HCT116 (cell line): ENCODE results near the gene PHLDA1. TPM values are rescaled to one million over a fixed set of nuclear protein-coding genes. Genes with fewer than 3 reads are reported as not detected.

Source experiments
- ATAC-seq: fragments of 200-7000 bp; cut with Tn5 transposase; 2 replicates; pipeline ENCODE4 v1.9.1; 2020; ENCODE audit warnings: mild to moderate bottlenecking, moderate library complexity
- BruUV-seq: library from RNA; stranded (reverse); fragments of 400-500 nt; replicated peaks from 2 replicates; lab custom pipeline; 2021; lab: Mats Ljungman, UMichigan
- CTCF ChIA-PET: fragments of 300-600 bp; sonication (Branson Sonifier 250); formaldehyde crosslinking; loops from one replicate; lab custom pipeline; 2021; ENCODE audit warnings: antibody characterized with exemption; lab: Charles Lee
- POLR2A ChIA-PET: fragments of 300-600, 350-600 bp; sonication (Branson Sonifier 250); formaldehyde crosslinking; loops from one replicate; lab custom pipeline; 2021; ENCODE audit warnings: antibody characterized with exemption; lab: Charles Lee
- RAD21 ChIA-PET, 2 experiments: fragments of 300-600 bp; sonication (Branson Sonifier 250); formaldehyde crosslinking; loops; one replicate each; lab custom pipeline; 2023; ENCODE audit warnings: low total read pairs in 2 of 2; ENCODE audit not compliant: uncharacterized antibody in 2 of 2, unreplicated experiment in 2 of 2, low non-redundant PET in 1 of 2; lab: Charles Lee
- DNase-seq: peaks from one replicate; pipeline ENCODE4 v3.0.0-alpha.2; 2010; ENCODE audit warnings: low read depth, low spot score
- H2AFZ ChIP-seq: fragments of 200-600 bp; shearing (Covaris generic), sonication (generic); 2 replicates; pipeline ENCODE4 v1.6.1; 2017; ENCODE audit warnings: low read depth, mixed run types, mixed read lengths, antibody characterized with exemption, low read length; ENCODE audit not compliant: poor library complexity, severe bottlenecking
- H3K27ac ChIP-seq: 2 replicates; pipeline ENCODE4 v1.5.1; 2012; ENCODE audit warnings: low read depth, low read length
- H3K27me3 ChIP-seq: fragments of 200-600 bp; sonication (generic); 2 replicates; pipeline ENCODE4 v1.6.1; 2016; ENCODE audit warnings: mixed run types, low read length, mixed read lengths; ENCODE audit not compliant: insufficient read depth
- H3K36me3 ChIP-seq, 2 experiments: fragments of 200-500 bp in 1 of 2; fragments of 200-600 bp in 1 of 2; sonication (Bioruptor generic) in 1 of 2; sonication (generic) in 1 of 2; 2 replicates each; pipeline versions ENCODE4 v1.5.1 to v1.6.1; 2014 to 2016; ENCODE audit warnings: low read length in 2 of 2, inconsistent platforms in 1 of 2, mixed read lengths in 1 of 2, mixed run types in 1 of 2; ENCODE audit not compliant: insufficient read depth in 2 of 2, control insufficient read depth in 1 of 2
- H3K4me1 ChIP-seq, 2 experiments: fragments of 200-600 bp in 1 of 2; sonication (generic) in 1 of 2; 2 replicates each; pipeline versions ENCODE4 v1.5.1 to v1.6.1; 2012 to 2017; ENCODE audit warnings: low read length in 2 of 2, inconsistent platforms in 1 of 2, mild to moderate bottlenecking in 1 of 2, mixed read lengths in 1 of 2, mixed run types in 1 of 2, moderate library complexity in 1 of 2; ENCODE audit not compliant: insufficient read depth in 2 of 2, control insufficient read depth in 1 of 2
- H3K4me2 ChIP-seq: fragments of 200-600 bp; sonication (generic); 2 replicates; pipeline ENCODE4 v1.6.1; 2017; ENCODE audit warnings: mixed run types, low read length, mixed read lengths
- H3K4me3 ChIP-seq, 2 experiments: fragments of 200-600 bp in 1 of 2; sonication (generic) in 1 of 2; replicated peaks in 1 of 2; 2 replicates each; pipeline ENCODE4 v1.5.1; 2011 to 2016; ENCODE audit warnings: low read length in 2 of 2, control low read depth in 1 of 2, low read depth in 1 of 2, mild to moderate bottlenecking in 1 of 2, mixed read lengths in 1 of 2, mixed run types in 1 of 2
- H3K79me2 ChIP-seq: fragments of 200-600 bp; sonication (generic); 2 replicates; pipeline ENCODE4 v1.6.1; 2017; ENCODE audit warnings: mild to moderate bottlenecking, mixed run types, low read length, moderate library complexity, mixed read lengths; ENCODE audit not compliant: insufficient read depth
- H3K9ac ChIP-seq: fragments of 200-600 bp; sonication (generic); 2 replicates; pipeline ENCODE4 v1.6.1; 2016; ENCODE audit warnings: low read length, mixed read lengths
- H3K9me2 ChIP-seq: fragments of 200-600 bp; sonication (generic), shearing (Covaris generic); 2 replicates; pipeline ENCODE4 v1.6.1; 2017; ENCODE audit warnings: mixed run types, mild to moderate bottlenecking, moderate library complexity; ENCODE audit not compliant: insufficient read depth
- H3K9me3 ChIP-seq, 2 experiments: fragments of 200-500 bp in 1 of 2; fragments of 200-600 bp in 1 of 2; sonication (Bioruptor generic) in 1 of 2; sonication (generic) in 1 of 2; 2 replicates each; pipeline ENCODE4 v1.6.1; 2014 to 2017; ENCODE audit warnings: low read length in 2 of 2, mixed read lengths in 2 of 2, inconsistent platforms in 1 of 2, low read depth in 1 of 2, mild to moderate bottlenecking in 1 of 2, mixed run types in 1 of 2, moderate library complexity in 1 of 2; ENCODE audit not compliant: control insufficient read depth in 1 of 2, insufficient read depth in 1 of 2
- H4K20me1 ChIP-seq: fragments of 200-600 bp; sonication (generic), shearing (Covaris generic); 2 replicates; pipeline ENCODE4 v1.6.1; 2017; ENCODE audit warnings: mixed run types, mild to moderate bottlenecking, moderate library complexity; ENCODE audit not compliant: insufficient read depth
- CBX3 ChIP-seq: IDR thresholded peaks from 2 replicates; pipeline ENCODE4 v1.6.1; 2012; ENCODE audit warnings: low read depth
- CEBPB ChIP-seq: IDR thresholded peaks from 2 replicates; pipeline ENCODE4 v1.6.1; 2012; ENCODE audit warnings: low read depth
- EZH2 ChIP-seq: fragments of 200-600 bp; sonication (generic); IDR thresholded peaks from 2 replicates; pipeline ENCODE4 v1.6.1; 2017; ENCODE audit warnings: antibody characterized with exemption, mixed run types
- FOSL1 ChIP-seq: IDR thresholded peaks from 2 replicates; pipeline ENCODE4 v1.6.1; 2012; ENCODE audit warnings: low read depth
- MAX ChIP-seq: IDR thresholded peaks from 2 replicates; pipeline ENCODE4 v1.6.1; 2012
- POLR2A ChIP-seq: IDR thresholded peaks from 2 replicates; pipeline ENCODE4 v1.7.0; 2011; ENCODE audit warnings: borderline replicate concordance; ENCODE audit not compliant: insufficient read depth, insufficient read length; ENCODE audit errors: extremely low read depth
- POLR2AphosphoS5 ChIP-seq: IDR thresholded peaks from 2 replicates; pipeline ENCODE4 v1.6.1; 2011; ENCODE audit warnings: mild to moderate bottlenecking, low read depth, low read length, moderate library complexity
- SIN3A ChIP-seq: IDR thresholded peaks from 2 replicates; pipeline ENCODE4 v1.6.1; 2012; ENCODE audit warnings: low read depth
- SP1 ChIP-seq: IDR thresholded peaks from 2 replicates; pipeline ENCODE4 v1.6.1; 2012; ENCODE audit warnings: low read depth
- SRF ChIP-seq: IDR thresholded peaks from 2 replicates; pipeline ENCODE4 v1.6.1; 2012; ENCODE audit warnings: low read depth
- TCF7L2 ChIP-seq: IDR thresholded peaks from 2 replicates; pipeline ENCODE4 v1.7.0; 2011; ENCODE audit warnings: borderline replicate concordance, inconsistent platforms; ENCODE audit not compliant: insufficient read depth, insufficient read length; ENCODE audit errors: extremely low read depth
- intact Hi-C: fragments of 100-400 bp; cut with micrococcal nuclease; formaldehyde crosslinking; loops from 2 replicates; pipeline ENCODE4 v1.10.0; 2022
- total RNA-seq: library from RNA; stranded (reverse); gene quantifications from one replicate; pipeline ENCODE4 v1.2.1, GENCODE V29; 2021; ENCODE audit not compliant: unreplicated experiment
- TF ChIP-seq, protein P1 (sequence below): IDR thresholded peaks from 2 replicates; pipeline ENCODE4 v1.6.1; 2012; ENCODE audit warnings: low read depth
- TF ChIP-seq, protein P2 (sequence below): IDR thresholded peaks from 2 replicates; pipeline ENCODE4 v1.6.1; 2011; ENCODE audit warnings: mild to moderate bottlenecking, low read length, moderate library complexity; ENCODE audit not compliant: insufficient replicate concordance; ENCODE audit errors: extremely low read depth
- TF ChIP-seq, protein P3 (sequence below): IDR thresholded peaks from 2 replicates; pipeline ENCODE4 v1.6.1; 2012

The PHLDA1 gene
- total RNA-seq, 1 experiment from 2014 or later, result 231 TPM

DNA sequence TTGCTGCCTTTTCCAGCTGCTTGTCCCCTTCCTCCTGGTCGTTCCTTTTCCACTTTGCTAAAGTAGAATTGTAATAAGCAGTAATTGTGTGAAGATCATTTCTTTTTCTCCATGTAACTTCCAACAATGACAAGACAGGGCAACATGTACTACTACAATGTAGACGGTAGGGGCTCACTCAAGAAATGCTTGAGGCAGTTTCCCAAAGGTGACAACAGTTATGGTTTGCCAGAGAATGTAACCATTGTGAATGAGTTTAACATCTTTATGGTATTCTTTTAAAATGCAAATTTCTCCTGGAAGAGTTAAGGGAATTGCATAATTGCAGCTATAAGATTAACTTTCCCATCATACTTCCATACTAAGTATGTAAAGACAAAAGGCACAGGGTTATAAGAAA is 23.8 kb upstream of the PHLDA1 start:
- ATAC-seq (no peak), DNase-seq (no peak)
- H2AFZ ChIP-seq, result no peak overlapping the region
- H3K9me2 ChIP-seq, result no peaks in the 10 kb centered on the region
- no peak overlapping the region for H3K4me3 ChIP-seq
- H3K9ac ChIP-seq, result no peak overlapping the region
- TF ChIP-seq MAX, result no peak
- TF ChIP-seq POLR2AphosphoS5, result no peak
- no peak for TF ChIP-seq TCF7L2
- no peak for TF ChIP-seq FOSL1
- no peak for TF ChIP-seq POLR2A
- no peak for TF ChIP-seq CBX3
- TF ChIP-seq, protein P1, sequence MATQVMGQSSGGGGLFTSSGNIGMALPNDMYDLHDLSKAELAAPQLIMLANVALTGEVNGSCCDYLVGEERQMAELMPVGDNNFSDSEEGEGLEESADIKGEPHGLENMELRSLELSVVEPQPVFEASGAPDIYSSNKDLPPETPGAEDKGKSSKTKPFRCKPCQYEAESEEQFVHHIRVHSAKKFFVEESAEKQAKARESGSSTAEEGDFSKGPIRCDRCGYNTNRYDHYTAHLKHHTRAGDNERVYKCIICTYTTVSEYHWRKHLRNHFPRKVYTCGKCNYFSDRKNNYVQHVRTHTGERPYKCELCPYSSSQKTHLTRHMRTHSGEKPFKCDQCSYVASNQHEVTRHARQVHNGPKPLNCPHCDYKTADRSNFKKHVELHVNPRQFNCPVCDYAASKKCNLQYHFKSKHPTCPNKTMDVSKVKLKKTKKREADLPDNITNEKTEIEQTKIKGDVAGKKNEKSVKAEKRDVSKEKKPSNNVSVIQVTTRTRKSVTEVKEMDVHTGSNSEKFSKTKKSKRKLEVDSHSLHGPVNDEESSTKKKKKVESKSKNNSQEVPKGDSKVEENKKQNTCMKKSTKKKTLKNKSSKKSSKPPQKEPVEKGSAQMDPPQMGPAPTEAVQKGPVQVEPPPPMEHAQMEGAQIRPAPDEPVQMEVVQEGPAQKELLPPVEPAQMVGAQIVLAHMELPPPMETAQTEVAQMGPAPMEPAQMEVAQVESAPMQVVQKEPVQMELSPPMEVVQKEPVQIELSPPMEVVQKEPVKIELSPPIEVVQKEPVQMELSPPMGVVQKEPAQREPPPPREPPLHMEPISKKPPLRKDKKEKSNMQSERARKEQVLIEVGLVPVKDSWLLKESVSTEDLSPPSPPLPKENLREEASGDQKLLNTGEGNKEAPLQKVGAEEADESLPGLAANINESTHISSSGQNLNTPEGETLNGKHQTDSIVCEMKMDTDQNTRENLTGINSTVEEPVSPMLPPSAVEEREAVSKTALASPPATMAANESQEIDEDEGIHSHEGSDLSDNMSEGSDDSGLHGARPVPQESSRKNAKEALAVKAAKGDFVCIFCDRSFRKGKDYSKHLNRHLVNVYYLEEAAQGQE, result no peak
- no peak for TF ChIP-seq SRF
- no peak for TF ChIP-seq CEBPB
- no peak for TF ChIP-seq EZH2
- TF ChIP-seq SIN3A, result no peak
- TF ChIP-seq, protein P2, sequence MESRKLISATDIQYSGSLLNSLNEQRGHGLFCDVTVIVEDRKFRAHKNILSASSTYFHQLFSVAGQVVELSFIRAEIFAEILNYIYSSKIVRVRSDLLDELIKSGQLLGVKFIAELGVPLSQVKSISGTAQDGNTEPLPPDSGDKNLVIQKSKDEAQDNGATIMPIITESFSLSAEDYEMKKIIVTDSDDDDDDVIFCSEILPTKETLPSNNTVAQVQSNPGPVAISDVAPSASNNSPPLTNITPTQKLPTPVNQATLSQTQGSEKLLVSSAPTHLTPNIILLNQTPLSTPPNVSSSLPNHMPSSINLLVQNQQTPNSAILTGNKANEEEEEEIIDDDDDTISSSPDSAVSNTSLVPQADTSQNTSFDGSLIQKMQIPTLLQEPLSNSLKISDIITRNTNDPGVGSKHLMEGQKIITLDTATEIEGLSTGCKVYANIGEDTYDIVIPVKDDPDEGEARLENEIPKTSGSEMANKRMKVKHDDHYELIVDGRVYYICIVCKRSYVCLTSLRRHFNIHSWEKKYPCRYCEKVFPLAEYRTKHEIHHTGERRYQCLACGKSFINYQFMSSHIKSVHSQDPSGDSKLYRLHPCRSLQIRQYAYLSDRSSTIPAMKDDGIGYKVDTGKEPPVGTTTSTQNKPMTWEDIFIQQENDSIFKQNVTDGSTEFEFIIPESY, result no peak
- TF ChIP-seq, protein P3, sequence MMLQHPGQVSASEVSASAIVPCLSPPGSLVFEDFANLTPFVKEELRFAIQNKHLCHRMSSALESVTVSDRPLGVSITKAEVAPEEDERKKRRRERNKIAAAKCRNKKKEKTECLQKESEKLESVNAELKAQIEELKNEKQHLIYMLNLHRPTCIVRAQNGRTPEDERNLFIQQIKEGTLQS, result no peak
- no peak for TF ChIP-seq SP1
- peaks cover 30 to 42% of the 10 kb centered on the region in 2 experiments for H3K36me3 ChIP-seq
- peaks cover 64% of the 10 kb centered on the region for H3K79me2 ChIP-seq
- H3K4me1 ChIP-seq, result no peaks in the 10 kb centered on the region
- intact Hi-C loops, result loop anchor here (10.0 kb wide), 1 partner anchor 289 kb away; the partner anchor contains the start of gene BBS10
- BruUV-seq, result no TSS peak
- no peak overlapping the region for H3K27ac ChIP-seq
- ChIA-PET RAD21 (no interaction called here), POLR2A (no interaction called here), CTCF (interaction anchor here (1.7 kb wide), 1 partner anchor 18 kb away, joined by 3 read pairs; no protein-coding TSS in a partner anchor)
- H3K4me2 ChIP-seq, result no peak overlapping the region
- H3K27me3 ChIP-seq, result no peaks in the 10 kb centered on the region
- peaks cover 9% of the 10 kb centered on the region; the same call in 1 of the 2 replicates for H4K20me1 ChIP-seq
- no peaks in the 10 kb centered on the region for H3K9me3 ChIP-seq
